H7 (cell line): ENCODE results near the gene PPP2R5C. TPM values are rescaled to one million over a fixed set of nuclear protein-coding genes. Genes with fewer than 3 reads are reported as not detected.

Source experiments
- DNase-seq: peaks from one replicate; pipeline ENCODE4 v3.0.0; 2012
- H3K27me3 ChIP-seq: 2 replicates; pipeline ENCODE4 v1.6.0; 2011; ENCODE audit warnings: mild to moderate bottlenecking, low read length; ENCODE audit not compliant: control insufficient read depth, insufficient read depth
- H3K36me3 ChIP-seq: replicated peaks from 2 replicates; pipeline ENCODE4 v1.5.1; 2011; ENCODE audit warnings: low read length; ENCODE audit not compliant: control insufficient read depth, insufficient read depth
- H3K4me3 ChIP-seq: 2 replicates; pipeline ENCODE4 v1.5.1; 2011; ENCODE audit warnings: low read depth, mild to moderate bottlenecking, control low read depth, low read length, moderate library complexity; ENCODE audit not compliant: insufficient read depth
- total RNA-seq: library from RNA; depleted of rRNA; stranded (reverse); fragments of >200 nt; shearing (Covaris generic); gene quantifications from 2 replicates; pipeline ENCODE4 v1.2.3, GENCODE V29; 2014

Gene PPP2R5C
- total RNA-seq, 1 experiment from 2014 or later: 46.7 TPM

DNA sequence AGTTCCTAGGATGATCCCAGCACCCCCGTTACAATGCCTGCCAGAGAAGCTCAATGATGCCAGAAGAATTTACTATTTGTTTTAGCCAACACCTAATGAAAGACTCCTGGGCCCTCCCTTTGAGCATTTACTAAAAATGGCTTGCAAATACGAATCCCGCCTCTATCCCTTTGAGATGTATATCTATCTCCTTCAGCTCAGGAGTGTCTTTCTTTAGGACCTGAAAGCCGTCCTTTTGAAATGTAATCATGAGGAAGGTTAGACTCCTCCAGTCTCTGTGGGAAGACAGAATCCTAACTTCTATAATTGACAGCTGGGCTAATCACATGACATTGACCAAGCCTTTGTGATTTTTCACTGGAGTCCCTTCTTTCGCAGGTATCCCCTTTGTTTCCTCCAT, 183.7 kb downstream of the PPP2R5C start:
- H3K4me3 ChIP-seq: no peak overlapping the region
- H3K27me3 ChIP-seq: peaks cover 33% of the 10 kb centered on the region
- DNase-seq: peak; percentile 81
- H3K36me3 ChIP-seq: no peaks in the 10 kb centered on the region

DNA sequence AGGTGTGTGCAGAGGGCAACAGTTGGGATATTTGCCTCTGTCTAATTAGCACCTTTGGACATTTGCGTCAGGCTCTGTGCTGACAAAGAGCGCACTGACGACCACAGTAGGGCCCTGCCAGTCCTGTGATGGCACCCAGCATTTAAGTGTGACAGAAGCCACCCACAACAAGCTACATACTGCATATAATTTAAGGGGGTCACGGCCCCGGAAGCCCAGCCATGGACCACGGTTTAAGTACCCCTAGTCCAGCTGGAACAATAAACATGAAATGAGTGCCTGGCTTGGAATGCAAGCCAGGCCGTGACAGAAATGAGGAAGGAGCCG, 186.0 kb downstream of the PPP2R5C start:
- DNase-seq: no peak
- Histone ChIP-seq H3K36me3 (no peaks in the 10 kb centered on the region), H3K27me3 (peaks cover 27% of the 10 kb centered on the region), H3K4me3 (peak overlapping the region; percentile 59)

DNA sequence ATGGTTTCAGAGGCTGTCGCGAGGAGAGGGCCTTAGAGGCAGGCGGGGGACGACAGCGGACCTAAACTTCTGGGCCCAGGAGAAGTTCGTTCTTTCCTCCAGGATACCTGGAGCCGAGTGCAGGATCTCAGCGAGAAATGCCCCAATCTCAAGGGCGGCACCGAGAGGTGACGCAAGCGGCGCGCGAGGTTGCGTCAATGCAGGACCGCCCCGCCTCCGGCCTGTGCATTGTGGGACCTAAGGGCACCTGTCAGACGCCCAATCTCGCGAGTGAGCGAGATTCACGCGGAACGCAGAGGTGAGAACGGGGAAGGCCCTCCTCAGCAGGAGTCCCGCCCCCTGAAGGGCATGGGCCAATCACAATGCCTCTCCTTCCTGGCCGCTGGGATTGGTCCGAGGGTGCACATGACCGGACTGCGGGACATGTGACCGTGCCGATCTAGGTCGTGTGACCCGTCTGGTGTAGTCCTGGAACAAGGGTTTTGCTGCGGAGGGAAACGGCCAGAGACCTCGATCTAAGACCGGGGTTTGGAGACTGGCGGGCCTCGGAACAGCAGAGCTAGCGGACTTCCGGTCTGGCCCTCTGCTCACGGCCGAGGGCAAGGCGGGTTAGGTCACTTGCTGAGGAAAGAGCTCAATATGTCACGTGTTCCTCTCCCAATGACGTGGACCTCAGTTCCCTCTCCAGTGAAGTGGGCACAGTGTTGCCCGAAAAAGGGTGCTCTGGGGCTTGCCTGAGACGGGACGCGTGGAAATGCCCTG, 186.6 kb downstream of the PPP2R5C start:
- Histone ChIP-seq H3K4me3 (peak overlapping the region; percentile 59), H3K36me3 (no peaks in the 10 kb centered on the region), H3K27me3 (peaks cover 22% of the 10 kb centered on the region)
- peak; percentile 98 for DNase-seq

DNA sequence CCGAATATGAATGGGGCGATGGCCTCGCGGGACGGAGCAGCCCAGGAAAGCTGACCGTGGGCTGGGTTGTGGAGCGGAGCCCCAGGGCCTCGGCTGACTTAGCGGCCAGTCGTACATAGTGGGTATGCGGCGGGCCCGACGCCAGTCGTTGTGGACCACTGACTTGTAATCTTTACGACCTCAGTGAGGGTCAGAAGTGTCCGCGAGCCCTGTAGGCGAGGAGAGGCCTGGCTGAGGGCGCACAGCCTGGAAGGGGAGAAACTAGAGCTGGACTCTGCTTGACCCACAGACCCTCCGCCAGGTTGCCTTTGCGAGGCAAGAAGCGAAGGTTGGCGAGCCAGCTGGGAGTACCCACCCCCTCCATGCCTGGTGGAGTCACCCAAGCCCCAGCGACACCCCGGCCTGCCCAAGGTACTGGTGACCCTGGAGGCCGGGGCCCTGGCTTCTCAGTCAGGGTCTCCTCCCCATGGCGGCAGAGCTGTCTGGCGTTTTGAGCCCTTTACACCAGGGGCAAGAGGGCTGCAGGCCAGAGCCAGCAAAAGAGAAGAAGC, 187.2 kb downstream of the PPP2R5C start:
- peaks cover 16% of the 10 kb centered on the region for H3K27me3 ChIP-seq
- no peaks in the 10 kb centered on the region for H3K36me3 ChIP-seq
- DNase-seq: no peak
- H3K4me3 ChIP-seq: peak overlapping the region; percentile 59

DNA sequence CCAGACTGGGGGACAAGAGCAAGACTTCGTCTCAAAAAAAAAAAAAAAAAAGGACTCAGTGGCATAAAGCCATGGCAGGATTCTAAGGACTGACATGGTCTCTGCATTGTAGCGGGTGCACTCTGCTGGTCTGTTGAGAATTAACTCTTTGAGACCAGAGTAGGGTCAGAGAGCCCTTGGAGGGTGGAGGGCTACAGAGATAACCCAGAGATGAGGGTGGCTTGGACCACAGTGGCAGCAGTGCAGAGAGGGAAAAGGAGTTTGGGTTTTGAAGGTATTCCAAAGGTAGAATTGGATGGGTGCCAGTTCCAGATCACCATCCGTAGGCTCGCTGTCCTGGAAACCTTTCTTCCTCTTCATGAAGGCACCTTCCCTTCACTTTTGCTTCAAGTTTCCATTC, 188.6 kb downstream of the PPP2R5C start:
- H3K36me3 ChIP-seq: no peaks in the 10 kb centered on the region

DNA sequence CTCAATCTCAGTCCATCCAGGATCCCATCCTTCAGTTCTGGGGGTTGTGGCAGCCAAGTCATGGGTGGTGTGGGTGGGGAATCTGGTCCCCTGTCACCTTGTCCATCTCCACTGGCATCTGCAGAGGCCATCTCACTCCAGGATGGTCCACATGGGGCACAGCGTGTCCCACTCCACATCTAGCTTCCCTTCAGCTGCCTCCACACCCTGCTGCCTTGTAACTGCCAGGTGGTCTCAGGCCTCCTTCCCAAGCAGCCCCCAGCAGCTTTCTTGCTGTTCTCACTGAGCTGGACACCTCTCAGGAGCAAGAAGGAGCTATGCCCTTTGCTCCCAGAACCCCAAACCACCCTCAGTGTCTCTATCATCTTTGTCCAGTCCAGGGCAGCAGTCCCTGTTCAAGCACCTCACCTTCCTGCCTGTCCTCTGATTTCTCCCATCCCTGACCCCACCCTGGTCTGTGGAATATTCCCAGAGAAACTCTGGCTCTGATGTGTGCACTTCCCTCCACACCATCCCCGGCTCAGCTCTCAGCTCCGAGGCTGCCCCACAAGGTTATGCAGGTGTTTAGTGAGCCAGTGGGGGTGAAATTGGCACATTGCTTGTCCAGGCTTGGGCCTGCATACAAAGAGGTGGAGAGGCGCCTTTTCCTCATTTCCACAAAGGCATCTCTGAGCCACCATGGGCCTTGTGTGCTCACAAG, 189.2 kb downstream of the PPP2R5C start:
- H3K36me3 ChIP-seq: no peaks in the 10 kb centered on the region
- peaks cover 8% of the 10 kb centered on the region for H3K27me3 ChIP-seq
- H3K4me3 ChIP-seq: no peak overlapping the region
- DNase-seq: no peak

More for the DNA sequence above, 188.6 kb downstream of the PPP2R5C start:
- Histone ChIP-seq H3K27me3 (peaks cover 8% of the 10 kb centered on the region), H3K4me3 (no peak overlapping the region)
- no peak for DNase-seq

DNA sequence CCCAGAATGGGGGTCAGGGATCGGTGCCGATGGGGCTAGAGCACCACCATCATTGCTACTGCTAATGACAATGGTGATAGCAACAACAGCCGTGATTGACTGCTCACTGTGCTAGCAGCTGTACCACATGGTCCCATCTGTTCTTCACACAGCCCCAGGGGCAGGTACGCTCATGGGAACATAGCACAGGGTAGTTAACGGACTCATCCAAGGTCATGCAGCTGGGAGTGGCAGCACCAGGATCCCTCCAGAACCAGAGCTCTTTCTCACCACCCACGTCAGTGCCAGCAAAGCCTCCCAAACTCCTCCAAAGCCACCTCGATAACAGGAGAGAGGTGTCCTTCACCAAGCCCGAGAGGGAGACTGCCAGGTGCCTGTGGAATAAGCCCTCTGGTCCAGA, 191.6 kb downstream of the PPP2R5C start:
- no peaks in the 10 kb centered on the region for H3K27me3 ChIP-seq
- no peak overlapping the region for H3K4me3 ChIP-seq
- peak; percentile 14 for DNase-seq
- H3K36me3 ChIP-seq: no peaks in the 10 kb centered on the region

DNA sequence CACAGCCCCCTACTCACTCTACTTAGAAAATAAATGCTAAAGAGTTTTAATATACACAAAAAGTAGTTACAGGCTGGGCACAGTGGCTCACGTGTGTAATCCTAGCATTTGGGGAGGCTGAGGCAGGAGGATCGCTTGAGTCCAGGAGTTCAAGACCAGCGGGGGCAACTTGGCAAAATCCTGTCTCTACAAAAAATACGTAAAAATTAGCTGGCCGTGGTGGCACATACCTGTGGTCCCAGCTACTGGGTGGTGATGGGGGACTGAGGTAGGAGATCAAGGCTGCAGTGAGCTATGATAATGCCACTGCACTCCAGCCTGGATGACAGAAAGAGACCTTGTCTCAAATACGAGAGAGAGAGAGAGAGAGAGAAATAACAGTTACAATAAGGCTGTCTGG, 193.0 kb downstream of the PPP2R5C start:
- Histone ChIP-seq H3K4me3 (no peak overlapping the region), H3K36me3 (no peaks in the 10 kb centered on the region), H3K27me3 (no peaks in the 10 kb centered on the region)
- DNase-seq: no peak

DNA sequence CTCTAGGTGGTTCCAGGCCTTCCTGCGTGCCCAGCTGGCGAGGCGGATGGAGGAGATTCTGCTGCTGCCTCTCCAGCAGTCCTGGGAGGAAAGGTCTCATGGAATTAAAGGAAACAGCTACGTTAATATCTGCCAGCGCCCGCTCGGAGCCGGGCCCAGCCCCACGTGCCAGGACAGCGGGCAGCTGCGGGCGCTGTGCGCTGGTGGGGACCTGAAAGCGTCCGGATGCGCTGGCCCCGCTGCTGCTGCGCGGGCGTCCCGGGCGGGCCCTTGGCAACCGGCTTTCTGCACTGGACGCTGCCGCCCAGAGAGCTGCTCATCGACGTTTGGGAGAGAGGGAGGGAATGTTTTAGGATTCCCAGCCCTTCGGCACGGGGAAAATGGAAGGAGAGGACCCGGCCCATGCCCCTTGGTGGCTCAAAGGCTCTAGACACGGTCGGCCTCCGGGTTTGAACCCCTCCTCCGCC, 194.2 kb downstream of the PPP2R5C start:
- no peaks in the 10 kb centered on the region for H3K36me3 ChIP-seq
- H3K27me3 ChIP-seq: no peaks in the 10 kb centered on the region; the same call in 1 of the 2 replicates
- DNase-seq: no peak
- no peak overlapping the region for H3K4me3 ChIP-seq

DNA sequence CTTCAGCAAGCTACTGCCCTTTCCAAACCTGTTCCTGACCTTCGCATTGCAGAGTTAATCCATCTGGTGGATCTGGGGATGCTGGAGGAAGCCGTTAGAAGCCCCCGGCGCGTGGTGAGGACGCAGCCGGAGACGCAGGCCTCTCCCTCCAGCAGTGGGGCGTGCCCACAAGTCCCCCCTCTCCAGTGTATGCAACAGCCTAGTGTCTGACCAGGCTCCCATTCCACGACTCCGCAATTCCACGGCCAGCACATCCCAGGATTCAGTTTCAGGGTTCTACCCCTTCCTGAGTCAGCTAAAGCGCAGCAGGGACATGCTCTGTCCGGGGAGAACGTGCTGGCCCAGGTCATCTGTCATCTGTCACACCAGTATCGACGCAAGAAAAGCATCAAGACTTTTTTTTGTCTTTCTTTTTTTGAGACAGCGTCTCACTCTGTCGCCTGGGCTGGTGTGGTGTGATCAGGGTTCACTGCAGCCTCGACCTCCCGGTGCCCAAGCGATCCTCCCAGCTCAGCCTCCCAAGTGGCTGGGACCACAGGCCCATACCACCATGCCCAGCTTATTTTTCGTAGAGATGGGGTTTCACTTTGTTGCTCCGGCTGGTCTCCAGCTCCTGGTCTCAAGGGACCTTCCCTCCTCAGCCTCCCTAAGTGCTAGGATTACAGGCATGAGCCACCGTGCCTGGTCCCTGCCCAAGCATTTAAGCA, 194.8 kb downstream of the PPP2R5C start:
- H3K36me3 ChIP-seq: no peaks in the 10 kb centered on the region
- no peak overlapping the region for H3K4me3 ChIP-seq
- no peak for DNase-seq
- H3K27me3 ChIP-seq: peaks cover 2% of the 10 kb centered on the region; the same call in 1 of the 2 replicates

DNA sequence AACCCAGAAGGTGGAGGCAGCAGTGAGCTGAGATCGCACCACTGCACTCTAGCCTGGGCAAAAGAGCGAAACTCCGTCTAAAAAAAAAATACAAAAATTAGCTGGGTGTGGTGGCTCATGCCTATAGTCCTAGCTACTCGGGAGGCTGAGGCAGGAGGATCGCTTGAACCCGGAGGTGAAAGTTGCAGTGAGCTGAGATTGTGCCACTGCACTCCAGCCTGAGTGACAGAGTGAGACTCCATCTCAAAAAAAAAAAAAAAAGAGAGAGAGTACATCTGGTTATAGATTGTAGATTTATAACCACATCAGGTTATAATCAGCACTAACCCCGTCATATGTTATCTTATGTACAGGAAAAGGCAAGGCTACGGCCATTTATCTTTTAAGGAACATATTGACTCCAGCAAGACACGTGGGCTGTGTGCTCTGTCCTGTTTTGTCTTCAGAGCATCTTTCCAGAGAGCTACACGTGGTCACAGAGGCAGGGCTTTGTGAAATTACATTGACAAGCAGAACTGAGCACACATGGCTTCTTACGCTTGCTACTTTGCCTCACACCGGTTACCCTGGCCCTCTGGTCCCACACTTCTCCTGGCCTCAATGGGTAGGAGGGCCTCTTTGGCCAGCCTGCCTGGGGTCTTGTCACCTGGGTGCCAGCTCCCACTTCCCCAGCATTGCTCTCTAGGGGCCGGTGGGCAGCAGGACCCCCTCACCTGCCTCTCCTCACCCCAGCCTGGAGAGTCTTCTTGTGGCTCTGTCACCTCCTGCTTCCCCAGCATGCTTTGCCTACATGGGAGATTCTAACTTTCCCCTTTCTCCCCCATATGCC, 196.1 kb downstream of the PPP2R5C start:
- Histone ChIP-seq H3K27me3 (peaks cover 4% of the 10 kb centered on the region), H3K4me3 (no peak overlapping the region), H3K36me3 (no peaks in the 10 kb centered on the region)
- no peak for DNase-seq

DNA sequence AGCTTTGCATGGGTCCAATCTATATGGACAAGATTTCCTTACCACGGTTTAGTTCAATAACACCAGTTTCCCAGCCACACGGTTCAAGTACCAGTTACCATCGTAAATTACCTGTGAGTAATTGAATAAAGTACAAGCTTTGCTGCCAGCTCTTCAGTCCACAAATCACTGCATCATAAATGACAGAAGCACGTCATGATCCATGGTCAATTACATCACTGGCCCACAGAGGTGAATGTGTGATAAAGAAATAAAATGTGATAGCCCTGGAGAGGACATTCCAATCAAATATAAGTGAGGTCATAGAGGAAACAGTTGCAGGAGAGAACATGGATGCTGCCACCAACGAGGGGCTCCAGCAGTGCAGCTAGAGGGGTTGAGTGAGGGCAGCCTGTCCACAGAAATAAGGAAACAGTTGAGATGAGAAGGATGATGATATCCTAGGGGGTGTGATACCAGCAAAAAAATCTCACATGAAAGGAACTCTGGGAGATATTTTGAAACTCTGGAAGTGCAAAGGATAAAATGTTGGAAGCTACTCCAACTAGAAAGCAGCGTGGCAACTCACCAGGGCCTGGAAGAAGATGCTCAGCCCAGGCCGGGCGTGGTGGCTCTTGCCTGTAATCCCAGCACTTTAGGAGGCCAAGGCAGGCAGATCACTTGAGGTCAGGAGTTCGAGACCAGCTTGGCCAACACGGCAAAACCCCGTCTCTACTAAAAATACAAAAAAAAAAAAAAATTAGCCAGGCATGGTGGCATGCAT, 197.1 kb downstream of the PPP2R5C start:
- no peak for DNase-seq
- peaks cover 5% of the 10 kb centered on the region for H3K27me3 ChIP-seq
- no peak overlapping the region for H3K4me3 ChIP-seq
- H3K36me3 ChIP-seq: no peaks in the 10 kb centered on the region

DNA sequence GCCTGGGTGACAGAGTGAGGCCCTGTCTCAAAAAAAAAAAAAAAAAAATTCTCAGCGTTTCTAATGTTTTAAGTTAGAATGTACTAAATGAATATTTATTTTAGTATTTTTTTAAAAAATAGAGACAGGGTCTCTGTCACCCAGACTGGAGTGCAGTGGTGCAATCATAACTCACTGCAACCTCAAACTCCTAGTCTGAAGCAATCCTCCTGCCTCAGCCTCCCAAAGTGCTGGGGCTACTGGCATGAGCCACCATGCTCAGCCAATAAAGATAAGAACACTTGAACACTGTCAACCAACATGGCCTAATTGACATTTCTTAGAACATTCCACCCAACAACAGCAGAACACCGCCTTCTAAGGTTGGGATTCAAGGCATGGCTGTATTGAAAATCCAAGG, 197.8 kb downstream of the PPP2R5C start:
- DNase-seq: no peak
- H3K36me3 ChIP-seq: no peaks in the 10 kb centered on the region
- H3K4me3 ChIP-seq: no peak overlapping the region
- H3K27me3 ChIP-seq: peaks cover 6% of the 10 kb centered on the region
